ENCODE measurements around the gene KMT2B.

KMT2B gene

GRCh38 chr19:35777086-35777841, 59.5 kb downstream of the KMT2B start:
- no peaks in the 10 kb centered on the region for H3K9me3 ChIP-seq (ENCODE audit: control insufficient read depth in 5 of 5, low read length in 5 of 5)
- H3K27ac ChIP-seq (ENCODE audit: low read depth, low read length): no peak overlapping the region
- no peak overlapping the region for H3K4me3 ChIP-seq (ENCODE audit: low read depth in 1 of 5, low read length in 5 of 5)
- no peak overlapping the region for H3K9ac ChIP-seq (ENCODE audit: low read length in 5 of 5)
- H3K27me3 ChIP-seq (ENCODE audit: control insufficient read depth in 5 of 5, insufficient read depth in 4 of 5, low read length in 5 of 5): no peaks in the 10 kb centered on the region
- peaks cover 0 to 35% (median 14%) of the 10 kb centered on the region in 5 donors for H3K36me3 ChIP-seq (ENCODE audit: control insufficient read depth in 5 of 5, insufficient read depth in 5 of 5, low read length in 5 of 5)
- peaks cover 5 to 18% (median 10%) of the 10 kb centered on the region in 5 donors for H3K4me1 ChIP-seq (ENCODE audit: control insufficient read depth in 5 of 5, insufficient read depth in 5 of 5, low read length in 5 of 5)

- H3K4me1 ChIP-seq (ENCODE audit: control insufficient read depth in 5 of 5, insufficient read depth in 5 of 5, low read length in 5 of 5): peaks cover 5 to 18% (median 10%) of the 10 kb centered on the region in 5 donors
- H3K9me3 ChIP-seq (ENCODE audit: control insufficient read depth in 5 of 5, low read length in 5 of 5): no peaks in the 10 kb centered on the region
- no peak overlapping the region for H3K27ac ChIP-seq (ENCODE audit: low read depth, low read length)
- H3K36me3 ChIP-seq (ENCODE audit: control insufficient read depth in 5 of 5, insufficient read depth in 5 of 5, low read length in 5 of 5): peaks cover 0 to 42% (median 21%) of the 10 kb centered on the region in 5 donors
- H3K4me3 ChIP-seq (ENCODE audit: low read depth in 1 of 5, low read length in 5 of 5): no peak overlapping the region
- H3K9ac ChIP-seq (ENCODE audit: low read length in 5 of 5): no peak overlapping the region
- no peaks in the 10 kb centered on the region for H3K27me3 ChIP-seq (ENCODE audit: control insufficient read depth in 5 of 5, insufficient read depth in 4 of 5, low read length in 5 of 5)
Measured at GRCh38 chr19:35777961-35778360, 60.2 kb downstream of the KMT2B start.

GRCh38 chr19:35779033-35779432, 61.2 kb downstream of the KMT2B start:
- H3K36me3 ChIP-seq (ENCODE audit: control insufficient read depth in 5 of 5, insufficient read depth in 5 of 5, low read length in 5 of 5): peaks cover 0 to 44% (median 21%) of the 10 kb centered on the region in 5 donors
- H3K4me1 ChIP-seq (ENCODE audit: control insufficient read depth in 5 of 5, insufficient read depth in 5 of 5, low read length in 5 of 5): peaks cover 5 to 18% (median 10%) of the 10 kb centered on the region in 5 donors
- no peak overlapping the region for H3K27ac ChIP-seq (ENCODE audit: low read depth, low read length)
- no peak overlapping the region for H3K9ac ChIP-seq (ENCODE audit: low read length in 5 of 5)
- H3K9me3 ChIP-seq (ENCODE audit: control insufficient read depth in 5 of 5, low read length in 5 of 5): no peaks in the 10 kb centered on the region
- no peaks in the 10 kb centered on the region for H3K27me3 ChIP-seq (ENCODE audit: control insufficient read depth in 5 of 5, insufficient read depth in 4 of 5, low read length in 5 of 5)
- H3K4me3 ChIP-seq (ENCODE audit: low read depth in 1 of 5, low read length in 5 of 5): no peak overlapping the region

- Histone ChIP-seq H3K4me1 (ENCODE audit: control insufficient read depth in 5 of 5, insufficient read depth in 5 of 5, low read length in 5 of 5) (peaks cover 0 to 11% (median 3%) of the 10 kb centered on the region in 5 donors), H3K27me3 (ENCODE audit: control insufficient read depth in 5 of 5, insufficient read depth in 4 of 5, low read length in 5 of 5) (no peaks in the 10 kb centered on the region)
Measured at GRCh38 chr19:35780058-35780457, 62.3 kb downstream of the KMT2B start.

GRCh38 chr19:35780717-35781116, 62.9 kb downstream of the KMT2B start:
- H3K9me3 ChIP-seq (ENCODE audit: control insufficient read depth in 5 of 5, low read length in 5 of 5): no peaks in the 10 kb centered on the region
- H3K4me3 ChIP-seq (ENCODE audit: low read depth in 1 of 5, low read length in 5 of 5): no peak overlapping the region
- peaks cover 0 to 8% (median 1%) of the 10 kb centered on the region in 5 donors for H3K4me1 ChIP-seq (ENCODE audit: control insufficient read depth in 5 of 5, insufficient read depth in 5 of 5, low read length in 5 of 5)
- H3K27ac ChIP-seq (ENCODE audit: low read depth, low read length): no peak overlapping the region
- no peaks in the 10 kb centered on the region for H3K27me3 ChIP-seq (ENCODE audit: control insufficient read depth in 5 of 5, insufficient read depth in 4 of 5, low read length in 5 of 5)
- peaks cover 0 to 54% (median 23%) of the 10 kb centered on the region in 5 donors for H3K36me3 ChIP-seq (ENCODE audit: control insufficient read depth in 5 of 5, insufficient read depth in 5 of 5, low read length in 5 of 5)
- no peak overlapping the region for H3K9ac ChIP-seq (ENCODE audit: low read length in 5 of 5)

More at GRCh38 chr19:35780058-35780457, 62.3 kb downstream of the KMT2B start:
- Histone ChIP-seq H3K36me3 (ENCODE audit: control insufficient read depth in 5 of 5, insufficient read depth in 5 of 5, low read length in 5 of 5) (peaks cover 0 to 48% (median 21%) of the 10 kb centered on the region in 5 donors), H3K4me3 (ENCODE audit: low read depth in 1 of 5, low read length in 5 of 5) (no peak overlapping the region), H3K9ac (ENCODE audit: low read length in 5 of 5) (no peak overlapping the region), H3K27ac (ENCODE audit: low read depth, low read length) (no peak overlapping the region), H3K9me3 (ENCODE audit: control insufficient read depth in 5 of 5, low read length in 5 of 5) (no peaks in the 10 kb centered on the region)

GRCh38 chr19:35781650-35782049, 63.8 kb downstream of the KMT2B start:
- Histone ChIP-seq H3K9ac (ENCODE audit: low read length in 5 of 5) (no peak overlapping the region), H3K27ac (ENCODE audit: low read depth, low read length) (no peak overlapping the region), H3K36me3 (ENCODE audit: control insufficient read depth in 5 of 5, insufficient read depth in 5 of 5, low read length in 5 of 5) (peaks cover 0 to 58% (median 25%) of the 10 kb centered on the region in 5 donors), H3K4me1 (ENCODE audit: control insufficient read depth in 5 of 5, insufficient read depth in 5 of 5, low read length in 5 of 5) (no peaks in the 10 kb centered on the region), H3K4me3 (ENCODE audit: low read depth in 1 of 5, low read length in 5 of 5) (no peak overlapping the region), H3K9me3 (ENCODE audit: control insufficient read depth in 5 of 5, low read length in 5 of 5) (no peaks in the 10 kb centered on the region), H3K27me3 (ENCODE audit: control insufficient read depth in 5 of 5, insufficient read depth in 4 of 5, low read length in 5 of 5) (no peaks in the 10 kb centered on the region)

- no peaks in the 10 kb centered on the region for H3K27me3 ChIP-seq (ENCODE audit: control insufficient read depth in 5 of 5, insufficient read depth in 4 of 5, low read length in 5 of 5)
- H3K4me3 ChIP-seq (ENCODE audit: low read depth in 1 of 5, low read length in 5 of 5): no peak overlapping the region
- H3K9me3 ChIP-seq (ENCODE audit: control insufficient read depth in 5 of 5, low read length in 5 of 5): no peaks in the 10 kb centered on the region
- peaks cover 0 to 58% (median 25%) of the 10 kb centered on the region in 5 donors for H3K36me3 ChIP-seq (ENCODE audit: control insufficient read depth in 5 of 5, insufficient read depth in 5 of 5, low read length in 5 of 5)
- H3K4me1 ChIP-seq (ENCODE audit: control insufficient read depth in 5 of 5, insufficient read depth in 5 of 5, low read length in 5 of 5): no peaks in the 10 kb centered on the region
- H3K9ac ChIP-seq (ENCODE audit: low read length in 5 of 5): no peak overlapping the region
- no peak overlapping the region for H3K27ac ChIP-seq (ENCODE audit: low read depth, low read length)
Measured at GRCh38 chr19:35782589-35782988, 64.8 kb downstream of the KMT2B start.

GRCh38 chr19:35783469-35784434, 65.9 kb downstream of the KMT2B start:
- Histone ChIP-seq H3K27ac (ENCODE audit: low read depth, low read length) (no peak overlapping the region), H3K36me3 (ENCODE audit: control insufficient read depth in 5 of 5, insufficient read depth in 5 of 5, low read length in 5 of 5) (peaks cover 0 to 48% (median 25%) of the 10 kb centered on the region in 5 donors), H3K4me1 (ENCODE audit: control insufficient read depth in 5 of 5, insufficient read depth in 5 of 5, low read length in 5 of 5) (no peaks in the 10 kb centered on the region), H3K9me3 (ENCODE audit: control insufficient read depth in 5 of 5, low read length in 5 of 5) (no peaks in the 10 kb centered on the region), H3K27me3 (ENCODE audit: control insufficient read depth in 5 of 5, insufficient read depth in 4 of 5, low read length in 5 of 5) (no peaks in the 10 kb centered on the region), H3K9ac (ENCODE audit: low read length in 5 of 5) (no peak overlapping the region), H3K4me3 (ENCODE audit: low read depth in 1 of 5, low read length in 5 of 5) (no peak overlapping the region)

- Histone ChIP-seq H3K9ac (ENCODE audit: low read length in 5 of 5) (no peak overlapping the region), H3K27me3 (ENCODE audit: control insufficient read depth in 5 of 5, insufficient read depth in 4 of 5, low read length in 5 of 5) (no peaks in the 10 kb centered on the region), H3K27ac (ENCODE audit: low read depth, low read length) (no peak overlapping the region), H3K9me3 (ENCODE audit: control insufficient read depth in 5 of 5, low read length in 5 of 5) (no peaks in the 10 kb centered on the region), H3K4me1 (ENCODE audit: control insufficient read depth in 5 of 5, insufficient read depth in 5 of 5, low read length in 5 of 5) (no peaks in the 10 kb centered on the region), H3K36me3 (ENCODE audit: control insufficient read depth in 5 of 5, insufficient read depth in 5 of 5, low read length in 5 of 5) (peaks cover 0 to 45% (median 25%) of the 10 kb centered on the region in 5 donors), H3K4me3 (ENCODE audit: low read depth in 1 of 5, low read length in 5 of 5) (no peak overlapping the region)
Measured at GRCh38 chr19:35784503-35785338, 66.9 kb downstream of the KMT2B start.

Data from subcutaneous abdominal adipose tissue (tissue), 5 donors.